H4 (cell line): ENCODE measurements around the gene TMA7B. TPM values are rescaled to one million over a fixed set of nuclear protein-coding genes. Genes with fewer than 3 reads are reported as not detected.
"Not testable (repeated sequence)": the region's sequence is repeated elsewhere in the genome, so short reads cannot be mapped to it uniquely, and the experiment has no call there.

Experiments used
- DNase-seq: peaks from one replicate; pipeline ENCODE4 v3.0.0-alpha.2; 2015; ENCODE audit warnings: low spot score
- total RNA-seq: library from RNA; depleted of rRNA; stranded (reverse); fragments of >200 nt; shearing (Covaris generic); gene quantifications from 2 replicates; pipeline ENCODE4 v1.2.3, GENCODE V29; 2014

Gene TMA7B
- total RNA-seq, 1 experiment from 2014 or later: not detected

GRCh38 chr22:39932918-39933649 lies 27.1 kb upstream of the TMA7B start:
- DNase-seq: peak; percentile 38

- no peak for DNase-seq
Measured at GRCh38 chr22:39933741-39934140, 26.5 kb upstream of the TMA7B start.

GRCh38 chr22:39935116-39935515 lies 25.1 kb upstream of the TMA7B start:
- no peak for DNase-seq

GRCh38 chr22:39935612-39936011 lies 24.6 kb upstream of the TMA7B start:
- DNase-seq: no peak

- no peak for DNase-seq
Measured at GRCh38 chr22:39936523-39937145, 23.6 kb upstream of the TMA7B start.

GRCh38 chr22:39937906-39938305 lies 22.3 kb upstream of the TMA7B start:
- no peak for DNase-seq

- no peak for DNase-seq
Measured at GRCh38 chr22:39938509-39939111, 21.6 kb upstream of the TMA7B start.

GRCh38 chr22:39939830-39940229 lies 20.4 kb upstream of the TMA7B start:
- DNase-seq: no peak

- DNase-seq: no peak
Measured at GRCh38 chr22:39940757-39941305, 19.4 kb upstream of the TMA7B start.

- no peak for DNase-seq
Measured at GRCh38 chr22:39941601-39942000, 18.6 kb upstream of the TMA7B start.

- DNase-seq: no peak
Measured at GRCh38 chr22:39942439-39943230, 17.6 kb upstream of the TMA7B start.

- DNase-seq: no peak
Measured at GRCh38 chr22:39943337-39943736, 16.9 kb upstream of the TMA7B start.

GRCh38 chr22:39943953-39944872 lies 16.0 kb upstream of the TMA7B start:
- DNase-seq: no peak

GRCh38 chr22:39946126-39946502 lies 14.1 kb upstream of the TMA7B start:
- no peak for DNase-seq

GRCh38 chr22:39946503-39947219 lies 13.5 kb upstream of the TMA7B start:
- DNase-seq: no peak

- no peak for DNase-seq
Measured at GRCh38 chr22:39947220-39948216, 12.7 kb upstream of the TMA7B start.

- DNase-seq: no peak
Measured at GRCh38 chr22:39949964-39950737, 10.0 kb upstream of the TMA7B start.

GRCh38 chr22:39951603-39952293 lies 8.4 kb upstream of the TMA7B start:
- DNase-seq: not testable (repeated sequence)
